HCT116 (cell line): ENCODE data around the gene CRIM1. TPM values are rescaled to one million over a fixed set of nuclear protein-coding genes. Genes with fewer than 3 reads are reported as not detected.

Source experiments
- ATAC-seq: fragments of 200-7000 bp; cut with Tn5 transposase; 2 replicates; pipeline ENCODE4 v1.9.1; 2020; ENCODE audit warnings: mild to moderate bottlenecking, moderate library complexity
- BruUV-seq: library from RNA; stranded (reverse); fragments of 400-500 nt; replicated peaks from 2 replicates; lab custom pipeline; 2021; lab: Mats Ljungman, UMichigan
- CTCF ChIA-PET: fragments of 300-600 bp; sonication (Branson Sonifier 250); formaldehyde crosslinking; loops from one replicate; lab custom pipeline; 2021; ENCODE audit warnings: antibody characterized with exemption; lab: Charles Lee
- POLR2A ChIA-PET: fragments of 300-600, 350-600 bp; sonication (Branson Sonifier 250); formaldehyde crosslinking; loops from one replicate; lab custom pipeline; 2021; ENCODE audit warnings: antibody characterized with exemption; lab: Charles Lee
- RAD21 ChIA-PET, 2 experiments: fragments of 300-600 bp; sonication (Branson Sonifier 250); formaldehyde crosslinking; loops; one replicate each; lab custom pipeline; 2023; ENCODE audit warnings: low total read pairs in 2 of 2; ENCODE audit not compliant: uncharacterized antibody in 2 of 2, unreplicated experiment in 2 of 2, low non-redundant PET in 1 of 2; lab: Charles Lee
- DNase-seq: peaks from one replicate; pipeline ENCODE4 v3.0.0-alpha.2; 2010; ENCODE audit warnings: low read depth, low spot score
- H2AFZ ChIP-seq: fragments of 200-600 bp; shearing (Covaris generic), sonication (generic); 2 replicates; pipeline ENCODE4 v1.6.1; 2017; ENCODE audit warnings: low read depth, mixed run types, mixed read lengths, antibody characterized with exemption, low read length; ENCODE audit not compliant: poor library complexity, severe bottlenecking
- H3K27ac ChIP-seq: 2 replicates; pipeline ENCODE4 v1.5.1; 2012; ENCODE audit warnings: low read depth, low read length
- H3K27me3 ChIP-seq: fragments of 200-600 bp; sonication (generic); 2 replicates; pipeline ENCODE4 v1.6.1; 2016; ENCODE audit warnings: mixed run types, low read length, mixed read lengths; ENCODE audit not compliant: insufficient read depth
- H3K36me3 ChIP-seq, 2 experiments: fragments of 200-500 bp in 1 of 2; fragments of 200-600 bp in 1 of 2; sonication (Bioruptor generic) in 1 of 2; sonication (generic) in 1 of 2; 2 replicates each; pipeline versions ENCODE4 v1.5.1 to v1.6.1; 2014 to 2016; ENCODE audit warnings: low read length in 2 of 2, inconsistent platforms in 1 of 2, mixed read lengths in 1 of 2, mixed run types in 1 of 2; ENCODE audit not compliant: insufficient read depth in 2 of 2, control insufficient read depth in 1 of 2
- H3K4me1 ChIP-seq, 2 experiments: fragments of 200-600 bp in 1 of 2; sonication (generic) in 1 of 2; 2 replicates each; pipeline versions ENCODE4 v1.5.1 to v1.6.1; 2012 to 2017; ENCODE audit warnings: low read length in 2 of 2, inconsistent platforms in 1 of 2, mild to moderate bottlenecking in 1 of 2, mixed read lengths in 1 of 2, mixed run types in 1 of 2, moderate library complexity in 1 of 2; ENCODE audit not compliant: insufficient read depth in 2 of 2, control insufficient read depth in 1 of 2
- H3K4me2 ChIP-seq: fragments of 200-600 bp; sonication (generic); 2 replicates; pipeline ENCODE4 v1.6.1; 2017; ENCODE audit warnings: mixed run types, low read length, mixed read lengths
- H3K4me3 ChIP-seq, 2 experiments: fragments of 200-600 bp in 1 of 2; sonication (generic) in 1 of 2; replicated peaks in 1 of 2; 2 replicates each; pipeline ENCODE4 v1.5.1; 2011 to 2016; ENCODE audit warnings: low read length in 2 of 2, control low read depth in 1 of 2, low read depth in 1 of 2, mild to moderate bottlenecking in 1 of 2, mixed read lengths in 1 of 2, mixed run types in 1 of 2
- H3K79me2 ChIP-seq: fragments of 200-600 bp; sonication (generic); 2 replicates; pipeline ENCODE4 v1.6.1; 2017; ENCODE audit warnings: mild to moderate bottlenecking, mixed run types, low read length, moderate library complexity, mixed read lengths; ENCODE audit not compliant: insufficient read depth
- H3K9ac ChIP-seq: fragments of 200-600 bp; sonication (generic); 2 replicates; pipeline ENCODE4 v1.6.1; 2016; ENCODE audit warnings: low read length, mixed read lengths
- H3K9me2 ChIP-seq: fragments of 200-600 bp; sonication (generic), shearing (Covaris generic); 2 replicates; pipeline ENCODE4 v1.6.1; 2017; ENCODE audit warnings: mixed run types, mild to moderate bottlenecking, moderate library complexity; ENCODE audit not compliant: insufficient read depth
- H3K9me3 ChIP-seq, 2 experiments: fragments of 200-500 bp in 1 of 2; fragments of 200-600 bp in 1 of 2; sonication (Bioruptor generic) in 1 of 2; sonication (generic) in 1 of 2; 2 replicates each; pipeline ENCODE4 v1.6.1; 2014 to 2017; ENCODE audit warnings: low read length in 2 of 2, mixed read lengths in 2 of 2, inconsistent platforms in 1 of 2, low read depth in 1 of 2, mild to moderate bottlenecking in 1 of 2, mixed run types in 1 of 2, moderate library complexity in 1 of 2; ENCODE audit not compliant: control insufficient read depth in 1 of 2, insufficient read depth in 1 of 2
- H4K20me1 ChIP-seq: fragments of 200-600 bp; sonication (generic), shearing (Covaris generic); 2 replicates; pipeline ENCODE4 v1.6.1; 2017; ENCODE audit warnings: mixed run types, mild to moderate bottlenecking, moderate library complexity; ENCODE audit not compliant: insufficient read depth
- ATF3 ChIP-seq: IDR thresholded peaks from 2 replicates; pipeline ENCODE4 v1.6.1; 2012
- CTCF ChIP-seq, 3 experiments: fragments of 200-600 bp in 1 of 3; sonication (generic) in 1 of 3; IDR thresholded peaks in 2 of 3; conservative IDR thresholded peaks in 1 of 3; 2 replicates each; pipeline ENCODE4 v1.5.1; 2012 to 2017; ENCODE audit warnings: low read depth in 2 of 3, low read length in 2 of 3, antibody characterized with exemption in 1 of 3, borderline replicate concordance in 1 of 3, control low read depth in 1 of 3, mild to moderate bottlenecking in 1 of 3, mixed read lengths in 1 of 3, mixed run types in 1 of 3, moderate library complexity in 1 of 3; ENCODE audit not compliant: insufficient read depth in 1 of 3
- EGR1 ChIP-seq: IDR thresholded peaks from 2 replicates; pipeline ENCODE4 v1.6.1; 2012; ENCODE audit warnings: low read depth
- ELF1 ChIP-seq: IDR thresholded peaks from 2 replicates; pipeline ENCODE4 v1.6.1; 2012; ENCODE audit warnings: low read depth, borderline replicate concordance
- EZH2 ChIP-seq: fragments of 200-600 bp; sonication (generic); IDR thresholded peaks from 2 replicates; pipeline ENCODE4 v1.6.1; 2017; ENCODE audit warnings: antibody characterized with exemption, mixed run types
- EZH2phosphoT487 ChIP-seq: fragments of 200-600 bp; IDR thresholded peaks from 2 replicates; pipeline ENCODE4 v1.6.1; 2018; ENCODE audit warnings: antibody characterized with exemption, borderline replicate concordance
- FOSL1 ChIP-seq: IDR thresholded peaks from 2 replicates; pipeline ENCODE4 v1.6.1; 2012; ENCODE audit warnings: low read depth
- JUND ChIP-seq: IDR thresholded peaks from 2 replicates; pipeline ENCODE4 v1.6.1; 2012
- MAX ChIP-seq: IDR thresholded peaks from 2 replicates; pipeline ENCODE4 v1.6.1; 2012
- POLR2A ChIP-seq: IDR thresholded peaks from 2 replicates; pipeline ENCODE4 v1.7.0; 2011; ENCODE audit warnings: borderline replicate concordance; ENCODE audit not compliant: insufficient read depth, insufficient read length; ENCODE audit errors: extremely low read depth
- POLR2AphosphoS5 ChIP-seq: IDR thresholded peaks from 2 replicates; pipeline ENCODE4 v1.6.1; 2011; ENCODE audit warnings: mild to moderate bottlenecking, low read depth, low read length, moderate library complexity
- REST ChIP-seq: IDR thresholded peaks from 2 replicates; pipeline ENCODE4 v1.6.1; 2012; ENCODE audit warnings: low read depth
- SIN3A ChIP-seq: IDR thresholded peaks from 2 replicates; pipeline ENCODE4 v1.6.1; 2012; ENCODE audit warnings: low read depth
- SP1 ChIP-seq: IDR thresholded peaks from 2 replicates; pipeline ENCODE4 v1.6.1; 2012; ENCODE audit warnings: low read depth
- SRF ChIP-seq: IDR thresholded peaks from 2 replicates; pipeline ENCODE4 v1.6.1; 2012; ENCODE audit warnings: low read depth
- TCF7L2 ChIP-seq: IDR thresholded peaks from 2 replicates; pipeline ENCODE4 v1.7.0; 2011; ENCODE audit warnings: borderline replicate concordance, inconsistent platforms; ENCODE audit not compliant: insufficient read depth, insufficient read length; ENCODE audit errors: extremely low read depth
- YY1 ChIP-seq: IDR thresholded peaks from 2 replicates; pipeline ENCODE4 v1.6.1; 2011; ENCODE audit warnings: low read length, low read depth, moderate library complexity, mild to moderate bottlenecking; ENCODE audit not compliant: insufficient replicate concordance; ENCODE audit errors: extremely low read depth
- ZBTB33 ChIP-seq: IDR thresholded peaks from 2 replicates; pipeline ENCODE4 v1.6.1; 2011; ENCODE audit warnings: mild to moderate bottlenecking, low read length, moderate library complexity; ENCODE audit not compliant: insufficient replicate concordance; ENCODE audit errors: extremely low read depth
- ZFX ChIP-seq: fragments of 450-650 bp; IDR thresholded peaks from 2 replicates; pipeline ENCODE4 v1.6.1; 2017
- ZNF274 ChIP-seq: fragments of 200-500 bp; sonication (Bioruptor generic); IDR thresholded peaks from 2 replicates; pipeline ENCODE4 v1.6.1; 2014; ENCODE audit warnings: mild to moderate bottlenecking, low read depth, low read length, inconsistent platforms
- intact Hi-C: fragments of 100-400 bp; cut with micrococcal nuclease; formaldehyde crosslinking; loops from 2 replicates; pipeline ENCODE4 v1.10.0; 2022
- total RNA-seq: library from RNA; stranded (reverse); gene quantifications from one replicate; pipeline ENCODE4 v1.2.1, GENCODE V29; 2021; ENCODE audit not compliant: unreplicated experiment

Gene CRIM1
- total RNA-seq, 1 experiment from 2014 or later = 27.2 TPM

- H3K27ac ChIP-seq = no peak overlapping the region
- H3K27me3 ChIP-seq = no peaks in the 10 kb centered on the region
- ATAC-seq = no peak
These were observed 216.6 kb downstream of the CRIM1 start for GRCh38 chr2:36572054-36572718.

More at GRCh38 chr2:36572054-36572718, 216.6 kb downstream of the CRIM1 start:
- no peak overlapping the region for H3K4me3 ChIP-seq
- BruUV-seq = no TSS peak
- ChIA-PET POLR2A (no interaction called here), RAD21 (no interaction called here), CTCF (no interaction called here)
- H3K4me2 ChIP-seq = no peak overlapping the region
- H4K20me1 ChIP-seq = no peaks in the 10 kb centered on the region; the same call in 1 of the 2 replicates
- peaks cover 21% of the 10 kb centered on the region for H3K79me2 ChIP-seq
- intact Hi-C loops = no loop called here
- H3K9me3 ChIP-seq = no peaks in the 10 kb centered on the region
- peaks cover 0 to under 1% of the 10 kb centered on the region in 2 experiments; a peak in 1 of 4 replicates for H3K36me3 ChIP-seq
- DNase-seq = no peak
- TF ChIP-seq SIN3A = no peak
- TF ChIP-seq CTCF (IDR thresholded peaks at IDR 0.05 in 2 of 3, conservative IDR thresholded peaks at IDR 0.05 in 1 of 3; ENCODE audit: borderline replicate concordance in 1 of 3, insufficient read depth in 1 of 3, low read depth in 2 of 3, low read length in 2 of 3) = no peak
- TF ChIP-seq TCF7L2 = no peak
- TF ChIP-seq ZNF274 = no peak
- TF ChIP-seq EGR1 = no peak
- no peak for TF ChIP-seq JUND
- TF ChIP-seq ZBTB33 = no peak
- TF ChIP-seq REST = no peak
- TF ChIP-seq ZFX = no peak
- TF ChIP-seq EZH2phosphoT487 = no peak
- TF ChIP-seq ELF1 = no peak
- no peak for TF ChIP-seq POLR2AphosphoS5
- TF ChIP-seq YY1 = no peak
- TF ChIP-seq MAX = no peak
- TF ChIP-seq SRF = no peak
- no peak for TF ChIP-seq FOSL1
- TF ChIP-seq POLR2A = no peak
- no peak for TF ChIP-seq ATF3
- no peak for TF ChIP-seq SP1
- TF ChIP-seq EZH2 = no peak
- TF ChIP-seq, all 23 proteins: peak for 0
- H3K9ac ChIP-seq = no peak overlapping the region
- no peaks in the 10 kb centered on the region for H3K9me2 ChIP-seq
- H3K4me1 ChIP-seq = peaks cover 20 to 28% of the 10 kb centered on the region in 2 experiments
- no peak overlapping the region for H2AFZ ChIP-seq
